ENCODE data around the gene IFIT1. TPM values are rescaled to one million over a fixed set of nuclear protein-coding genes. Genes with fewer than 3 reads are reported as not detected.

IFIT1 gene, protein sequence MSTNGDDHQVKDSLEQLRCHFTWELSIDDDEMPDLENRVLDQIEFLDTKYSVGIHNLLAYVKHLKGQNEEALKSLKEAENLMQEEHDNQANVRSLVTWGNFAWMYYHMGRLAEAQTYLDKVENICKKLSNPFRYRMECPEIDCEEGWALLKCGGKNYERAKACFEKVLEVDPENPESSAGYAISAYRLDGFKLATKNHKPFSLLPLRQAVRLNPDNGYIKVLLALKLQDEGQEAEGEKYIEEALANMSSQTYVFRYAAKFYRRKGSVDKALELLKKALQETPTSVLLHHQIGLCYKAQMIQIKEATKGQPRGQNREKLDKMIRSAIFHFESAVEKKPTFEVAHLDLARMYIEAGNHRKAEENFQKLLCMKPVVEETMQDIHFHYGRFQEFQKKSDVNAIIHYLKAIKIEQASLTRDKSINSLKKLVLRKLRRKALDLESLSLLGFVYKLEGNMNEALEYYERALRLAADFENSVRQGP
- 12.6 and 23.2 TPM in 2 replicates for total RNA-seq

DNA sequence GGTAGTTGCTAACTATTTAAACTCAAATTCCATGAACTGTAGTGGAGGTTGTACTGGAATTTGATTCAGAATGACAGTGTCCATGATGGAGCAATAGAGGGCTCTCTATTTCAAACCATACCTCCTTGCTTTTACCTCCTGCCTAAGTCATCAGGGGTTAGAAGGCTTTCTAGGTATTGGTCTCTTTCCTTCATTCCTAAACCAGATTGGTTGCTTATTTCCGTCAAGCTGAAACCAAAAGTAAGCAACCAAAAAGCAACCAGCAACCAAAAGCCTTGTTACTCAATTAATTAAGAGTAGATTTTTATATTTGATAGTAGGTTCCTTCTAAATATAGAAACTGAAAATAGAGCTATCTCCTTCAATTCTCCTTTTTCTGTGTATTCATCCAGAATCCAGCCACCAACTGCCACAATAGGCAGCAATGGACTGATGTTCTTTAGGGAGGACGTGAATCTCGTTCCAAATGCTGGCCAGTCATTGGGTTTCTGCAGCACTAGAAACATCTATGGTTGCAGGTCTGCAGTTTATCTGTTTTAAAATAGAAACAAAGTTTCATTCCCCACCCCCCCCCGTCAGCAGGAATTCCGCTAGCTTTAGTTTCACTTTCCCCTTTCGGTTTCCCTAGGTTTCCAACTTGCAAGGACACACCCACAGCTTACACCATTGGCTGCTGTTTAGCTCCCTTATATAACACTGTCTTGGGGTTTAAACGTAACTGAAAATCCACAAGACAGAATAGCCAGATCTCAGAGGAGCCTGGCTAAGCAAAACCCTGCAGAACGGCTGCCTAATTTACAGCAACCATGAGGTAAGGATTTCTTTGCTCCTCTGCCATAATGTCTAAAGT lies at the start of gene IFIT1:
Gene IFIT1, plus strand, starts transcription at position 717 of the 850 bp plus-strand sequence. Its CDS starts 90 bp downstream, at position 807.

DNA sequence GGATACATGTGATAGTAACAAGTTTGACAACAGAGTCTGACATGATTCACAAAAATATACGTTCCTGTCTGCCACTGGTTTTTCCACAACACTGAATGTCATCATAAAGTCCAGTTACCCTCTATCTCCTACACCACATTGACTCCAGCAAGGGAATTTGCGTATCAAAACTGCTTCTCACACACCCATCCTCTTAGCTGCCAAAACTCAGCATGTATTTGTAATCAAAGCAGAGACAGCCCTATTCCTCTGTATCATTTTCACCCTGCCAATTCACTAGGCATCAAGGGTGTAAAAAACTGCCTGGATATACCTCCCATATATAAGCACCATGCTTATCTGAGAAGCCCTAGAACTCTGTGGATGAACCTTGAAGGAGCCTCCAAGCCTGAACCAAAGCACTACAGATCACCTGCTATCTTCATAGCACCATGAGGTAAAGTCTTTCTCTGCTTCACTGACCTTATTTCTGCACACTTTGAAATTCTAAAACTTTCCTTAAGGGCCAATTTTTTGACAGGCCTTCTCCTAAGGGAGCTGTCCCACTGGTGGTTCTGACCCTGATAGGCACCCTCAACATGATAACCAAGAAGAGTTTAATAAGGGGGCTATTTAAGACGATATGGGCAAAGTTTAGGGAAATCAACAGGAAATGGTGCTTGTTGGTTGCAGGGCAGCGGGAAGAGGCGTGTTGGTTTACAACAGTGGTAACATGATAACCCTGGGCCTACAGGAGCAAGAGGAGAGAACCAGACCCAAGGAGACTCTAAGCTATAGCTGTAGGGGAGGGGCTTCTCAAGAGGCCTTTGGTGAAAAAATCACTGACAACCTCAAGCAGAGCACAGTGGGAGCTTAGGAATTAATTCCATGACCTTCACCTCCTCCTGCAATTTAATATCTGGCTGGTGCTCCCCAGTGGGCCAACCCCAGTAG lies 14.5 kb upstream of the IFIT1 start, which contains the start of gene IFIT1B:
Gene IFIT1B, plus strand, starts transcription at position 352 of the 933 bp plus-strand sequence. Its CDS starts 80 bp downstream, at position 432.

DNA sequence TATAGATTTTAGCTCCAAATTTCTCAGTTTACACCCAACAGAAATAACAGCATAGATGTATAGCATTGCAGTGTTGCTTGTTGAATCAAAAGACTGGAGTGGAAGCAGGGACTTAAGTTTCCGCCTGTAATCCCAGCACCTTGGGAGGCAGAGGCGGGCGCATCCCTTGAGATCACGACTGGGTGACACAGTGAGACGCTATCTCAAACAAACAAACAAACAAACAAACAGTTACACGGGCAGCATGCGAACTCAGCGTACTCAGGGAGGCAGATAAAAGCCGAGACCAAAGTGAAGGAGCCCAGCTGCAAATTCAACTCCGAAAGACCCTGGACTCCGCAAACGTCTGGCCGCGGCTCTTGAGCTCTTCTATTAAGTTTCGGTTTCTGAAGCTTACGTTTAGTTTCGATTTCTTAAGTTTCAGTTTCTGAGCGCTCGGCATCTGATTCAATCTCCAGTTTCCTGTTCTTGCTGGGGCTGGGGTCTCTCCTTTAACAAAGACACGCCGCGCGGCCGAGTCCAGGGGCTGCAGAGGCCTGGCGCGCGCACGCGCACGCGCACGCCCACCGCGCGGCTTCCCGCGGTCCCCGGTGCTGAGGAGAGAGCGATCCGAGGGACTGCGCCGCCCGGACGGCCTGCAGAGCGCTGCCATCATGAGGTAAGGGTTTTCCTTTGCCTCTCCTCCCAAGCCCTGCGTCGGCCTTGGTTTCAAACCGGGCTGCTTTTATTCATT lies 21.9 kb downstream of the IFIT1 start, which contains the start of gene IFIT5:
Gene IFIT5, plus strand, starts transcription at position 423 of the 733 bp plus-strand sequence. Its CDS starts 231 bp downstream, at position 654.

Other genes with a start within 250 kb of the IFIT1 start
- 0.23 and 1.6 TPM in 2 replicates for gene CH25H, start 185.3 kb upstream of the IFIT1 start, total RNA-seq
- gene LIPA, start 140.8 kb upstream of the IFIT1 start, total RNA-seq = 88.1 and 95.0 TPM in 2 replicates
- 4.0 and 4.7 TPM in 2 replicates for gene IFIT2, start 90.6 kb upstream of the IFIT1 start, total RNA-seq
- gene IFIT3, start 64.6 kb upstream of the IFIT1 start, total RNA-seq = 12.8 and 22.5 TPM in 2 replicates
- not detected in 2 replicates for gene IFIT1B, start 14.6 kb upstream of the IFIT1 start, total RNA-seq
- 13.7 and 14.2 TPM in 2 replicates for gene IFIT5, start 21.9 kb downstream of the IFIT1 start, total RNA-seq
- gene SLC16A12, start 143.0 kb downstream of the IFIT1 start, total RNA-seq = 3.6 and 16.1 TPM in 2 replicates

Measured in pericardium fibroblast (primary cell).